Smooth muscle cell (in vitro differentiated cells): ENCODE data around the gene CHN1. TPM values are rescaled to one million over a fixed set of nuclear protein-coding genes. Genes with fewer than 3 reads are reported as not detected.

Source experiments
- DNase-seq: peaks from one replicate; lab custom pipeline; 2025; ENCODE audit not compliant: unreplicated experiment; lab: John Stamatoyannopoulos, UW
- H2AFZ ChIP-seq: fragments of 200-600 bp; sonication (generic); 2 replicates; pipeline ENCODE4 v1.6.0; 2016; ENCODE audit warnings: antibody characterized with exemption, low read depth, mild to moderate bottlenecking
- H3F3A ChIP-seq: fragments of 200-600 bp; sonication (generic); 2 replicates; pipeline ENCODE4 v1.6.0; 2017; ENCODE audit warnings: antibody characterized with exemption, low read depth
- H3K27ac ChIP-seq: fragments of 200-600 bp; sonication (generic); 2 replicates; pipeline ENCODE4 v1.5.1; 2016; ENCODE audit warnings: low read depth, mild to moderate bottlenecking
- H3K27me3 ChIP-seq: fragments of 200-600 bp; sonication (generic); 2 replicates; pipeline ENCODE4 v1.6.1; 2016; ENCODE audit warnings: low read depth, mild to moderate bottlenecking
- H3K36me3 ChIP-seq: fragments of 200-600 bp; sonication (generic); 2 replicates; pipeline ENCODE4 v1.5.1; 2016; ENCODE audit warnings: low read depth
- H3K4me1 ChIP-seq: fragments of 200-600 bp; sonication (generic); 2 replicates; pipeline ENCODE4 v1.5.1; 2016; ENCODE audit warnings: low read depth
- H3K4me2 ChIP-seq: fragments of 200-600 bp; sonication (generic); 2 replicates; pipeline ENCODE4 v1.6.0; 2016; ENCODE audit warnings: mild to moderate bottlenecking
- H3K4me3 ChIP-seq: fragments of 200-600 bp; sonication (generic); 2 replicates; pipeline ENCODE4 v1.5.1; 2016; ENCODE audit warnings: mild to moderate bottlenecking
- H3K79me2 ChIP-seq: fragments of 200-600 bp; sonication (generic); 2 replicates; pipeline ENCODE4 v1.6.0; 2016; ENCODE audit warnings: low read depth, mild to moderate bottlenecking
- H3K9ac ChIP-seq: fragments of 200-600 bp; sonication (generic); 2 replicates; pipeline ENCODE4 v1.6.0; 2016; ENCODE audit warnings: low read depth
- H3K9me3 ChIP-seq: fragments of 200-600 bp; sonication (generic); replicated peaks from 2 replicates; pipeline ENCODE4 v1.5.1; 2016; ENCODE audit warnings: low read depth
- H4K20me1 ChIP-seq: fragments of 200-600 bp; sonication (generic); 2 replicates; pipeline ENCODE4 v1.6.0; 2016; ENCODE audit warnings: low read depth
- WGBS: methylation state at CpG from one replicate; pipeline ENCODE4 v1.1.7; 2016; ENCODE audit warnings: low lambda C conversion rate; 5-methylcytosine and 5-hydroxymethylcytosine counted together
- polyA plus RNA-seq: library from polyadenylated mRNA; unstranded; fragments of >200 nt; fragmentation: Nextera tagmentation; extraction: Ambion mirVana; gene quantifications from 2 replicates; pipeline ENCODE4 v1.2.1, GENCODE V29; 2016
- total RNA-seq: library from RNA; depleted of rRNA; stranded (reverse); fragments of >200 nt; gene quantifications from 2 replicates; pipeline ENCODE4 v1.2.3, GENCODE V29; 2014
- TF ChIP-seq, protein P1 (sequence below): fragments of 200-600 bp; sonication (generic); IDR thresholded peaks from 2 replicates; pipeline ENCODE4 v1.5.1; 2017; ENCODE audit warnings: borderline replicate concordance, mild to moderate bottlenecking, antibody characterized with exemption; ENCODE audit not compliant: insufficient read depth, poor library complexity, severe bottlenecking

CHN1 gene
- total and polyA plus RNA-seq, 2 experiments from 2014 or later, result 33.5 to 44.8 TPM

DNA sequence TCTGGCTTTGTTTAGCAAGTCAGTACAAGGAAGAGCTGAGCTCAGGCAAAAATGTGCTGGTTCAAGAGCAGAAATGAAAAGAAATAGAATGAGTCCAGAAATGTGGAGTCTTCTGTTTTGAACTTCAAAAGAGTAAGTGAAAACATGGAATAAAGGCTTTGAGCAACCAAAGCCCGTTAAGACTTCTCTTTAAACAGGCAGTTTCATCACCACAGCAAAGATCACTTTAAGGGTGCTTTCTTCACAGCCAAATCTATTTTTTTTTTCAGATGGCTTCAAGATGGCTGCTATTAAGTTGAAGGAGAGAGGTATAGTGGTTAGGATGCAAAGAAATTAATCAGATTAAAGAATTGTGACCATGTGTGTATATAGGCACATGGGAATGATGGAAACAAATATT lies 238.9 kb downstream of the CHN1 start:
- no peak for DNase-seq
- 61% methylated on average over 1 of the region's 1 CpG for WGBS
- no peaks in the 10 kb centered on the region for H3K36me3 ChIP-seq
- H3K27ac ChIP-seq, result no peak overlapping the region
- no peaks in the 10 kb centered on the region for H4K20me1 ChIP-seq
- no peaks in the 10 kb centered on the region for H3K9me3 ChIP-seq
- H2AFZ ChIP-seq, result peak overlapping the region; percentile 7
- peaks cover 4% of the 10 kb centered on the region for H3F3A ChIP-seq
- no peaks in the 10 kb centered on the region for H3K79me2 ChIP-seq
- H3K4me3 ChIP-seq, result no peak overlapping the region
- H3K4me1 ChIP-seq, result peaks cover 24% of the 10 kb centered on the region
- no peaks in the 10 kb centered on the region for H3K27me3 ChIP-seq
- TF ChIP-seq, protein P1, sequence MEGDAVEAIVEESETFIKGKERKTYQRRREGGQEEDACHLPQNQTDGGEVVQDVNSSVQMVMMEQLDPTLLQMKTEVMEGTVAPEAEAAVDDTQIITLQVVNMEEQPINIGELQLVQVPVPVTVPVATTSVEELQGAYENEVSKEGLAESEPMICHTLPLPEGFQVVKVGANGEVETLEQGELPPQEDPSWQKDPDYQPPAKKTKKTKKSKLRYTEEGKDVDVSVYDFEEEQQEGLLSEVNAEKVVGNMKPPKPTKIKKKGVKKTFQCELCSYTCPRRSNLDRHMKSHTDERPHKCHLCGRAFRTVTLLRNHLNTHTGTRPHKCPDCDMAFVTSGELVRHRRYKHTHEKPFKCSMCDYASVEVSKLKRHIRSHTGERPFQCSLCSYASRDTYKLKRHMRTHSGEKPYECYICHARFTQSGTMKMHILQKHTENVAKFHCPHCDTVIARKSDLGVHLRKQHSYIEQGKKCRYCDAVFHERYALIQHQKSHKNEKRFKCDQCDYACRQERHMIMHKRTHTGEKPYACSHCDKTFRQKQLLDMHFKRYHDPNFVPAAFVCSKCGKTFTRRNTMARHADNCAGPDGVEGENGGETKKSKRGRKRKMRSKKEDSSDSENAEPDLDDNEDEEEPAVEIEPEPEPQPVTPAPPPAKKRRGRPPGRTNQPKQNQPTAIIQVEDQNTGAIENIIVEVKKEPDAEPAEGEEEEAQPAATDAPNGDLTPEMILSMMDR, result no peak
- no peak overlapping the region for H3K9ac ChIP-seq
- H3K4me2 ChIP-seq, result no peak overlapping the region

DNA sequence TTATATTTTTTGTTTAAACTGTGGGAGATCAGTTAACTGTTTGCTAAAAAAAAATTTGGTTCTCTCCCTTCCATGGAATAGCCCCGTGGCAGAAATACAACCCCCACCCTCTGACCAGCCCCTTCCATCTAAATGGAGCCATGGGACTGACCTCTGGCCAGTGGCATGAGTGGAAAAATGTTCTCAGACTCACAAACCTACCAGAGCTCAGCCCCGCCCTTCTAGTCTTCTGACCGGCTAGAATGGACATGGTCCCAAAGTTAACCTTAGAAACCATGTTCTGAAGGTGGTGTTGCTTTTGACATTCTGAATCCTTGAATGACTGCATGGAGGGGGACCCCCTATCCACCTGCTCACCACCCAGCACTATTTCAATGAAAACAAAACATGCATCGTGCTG lies 239.6 kb downstream of the CHN1 start:
- Histone ChIP-seq H3K27me3 (no peaks in the 10 kb centered on the region), H3K36me3 (no peaks in the 10 kb centered on the region), H3F3A (no peaks in the 10 kb centered on the region), H3K27ac (no peak overlapping the region), H4K20me1 (no peaks in the 10 kb centered on the region), H3K79me2 (no peaks in the 10 kb centered on the region), H3K4me2 (no peak overlapping the region), H2AFZ (peak overlapping the region; percentile 31), H3K4me1 (peaks cover 19% of the 10 kb centered on the region), H3K9ac (no peak overlapping the region), H3K4me3 (no peak overlapping the region), H3K9me3 (no peaks in the 10 kb centered on the region)
- TF ChIP-seq, protein P1, result no peak
- WGBS, result 94% methylated on average over 4 of the region's 4 CpGs
- no peak for DNase-seq

DNA sequence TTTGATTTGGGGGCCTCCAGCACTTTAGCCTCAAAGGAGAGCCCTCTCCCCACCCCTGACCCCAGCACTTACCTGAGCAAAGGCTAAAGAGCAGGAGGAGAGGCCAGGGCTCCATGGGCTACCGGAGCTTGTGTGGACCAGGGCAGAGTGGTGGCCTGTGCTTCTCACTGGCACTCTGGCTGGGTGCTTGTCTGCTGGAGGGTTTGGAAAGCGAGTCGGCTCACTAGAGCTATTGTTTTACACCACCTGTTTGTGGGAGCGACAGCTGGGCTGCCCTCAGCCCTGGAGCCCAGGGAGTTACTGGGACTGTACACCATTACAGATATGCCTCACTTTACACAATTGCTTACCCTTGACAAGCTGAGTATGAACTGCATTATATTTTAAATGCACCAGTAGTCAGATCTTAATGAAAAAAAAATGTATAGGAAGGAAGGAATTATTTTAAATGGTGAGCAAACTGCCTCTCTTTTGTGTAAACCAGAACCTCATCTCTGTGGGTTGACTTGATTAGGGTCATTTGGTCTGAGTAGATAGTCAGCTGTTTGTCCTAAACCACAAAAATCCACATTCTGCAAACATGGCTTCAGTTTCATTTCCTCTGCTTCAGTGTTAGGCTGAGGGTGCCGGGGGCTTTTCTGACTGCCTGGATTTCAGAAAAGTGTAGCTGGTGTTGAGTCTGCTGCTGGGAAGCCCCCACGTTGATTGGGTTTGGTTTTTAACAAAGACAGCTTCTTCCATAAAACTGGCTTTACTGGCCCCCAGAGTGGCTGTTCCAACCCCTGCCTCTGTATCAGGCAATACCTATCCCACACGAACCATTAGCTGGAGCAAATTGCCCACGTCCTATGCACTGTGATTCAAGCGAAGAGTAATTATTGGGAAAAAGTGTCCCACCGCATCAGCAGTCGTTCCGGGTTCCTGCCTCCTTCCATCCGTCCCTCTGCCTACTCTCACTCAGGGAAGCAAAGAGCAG lies 240.6 kb downstream of the CHN1 start, which contains the start of gene CHRNA1:
TSS of gene CHRNA1 (minus strand) at position 193 of the 976 bp plus-strand sequence. CDS start at position 115, 78 bp downstream.
- Histone ChIP-seq H2AFZ (peak within 1 kb of the TSS; percentile 31), H3F3A (no peaks in the 10 kb centered on the region), H4K20me1 (no peaks in the 10 kb centered on the region), H3K27ac (peak within 1 kb of the TSS; percentile 59), H3K27me3 (no peaks in the 10 kb centered on the region), H3K36me3 (no peaks in the 10 kb centered on the region), H3K79me2 (no peaks in the 10 kb centered on the region), H3K4me3 (no peak within 1 kb of the TSS), H3K4me1 (peaks cover 19% of the 10 kb centered on the region), H3K4me2 (peak within 1 kb of the TSS; percentile 60), H3K9ac (peak within 1 kb of the TSS; percentile 30), H3K9me3 (no peaks in the 10 kb centered on the region)
- DNase-seq, result no peak
- TF ChIP-seq, protein P1, result no peak
- 50% methylated on average over 13 of the region's 13 CpGs for WGBS
